Stimulated activated CD8-positive, alpha-beta memory T cell treated with anti-CD3 and anti-CD28 coated beads, Interleukin-4, amount 100 ng/mL, for 1 hour (primary cell): ENCODE measurements around the gene CXCL10.

Experiments
- DNase-seq, 2 donors: peaks; one replicate each; pipeline ENCODE4 v3.0.0-alpha.2; 2020; ENCODE audit warnings: low read depth in 2 of 2, low spot score in 1 of 2

The CXCL10 gene

DNA sequence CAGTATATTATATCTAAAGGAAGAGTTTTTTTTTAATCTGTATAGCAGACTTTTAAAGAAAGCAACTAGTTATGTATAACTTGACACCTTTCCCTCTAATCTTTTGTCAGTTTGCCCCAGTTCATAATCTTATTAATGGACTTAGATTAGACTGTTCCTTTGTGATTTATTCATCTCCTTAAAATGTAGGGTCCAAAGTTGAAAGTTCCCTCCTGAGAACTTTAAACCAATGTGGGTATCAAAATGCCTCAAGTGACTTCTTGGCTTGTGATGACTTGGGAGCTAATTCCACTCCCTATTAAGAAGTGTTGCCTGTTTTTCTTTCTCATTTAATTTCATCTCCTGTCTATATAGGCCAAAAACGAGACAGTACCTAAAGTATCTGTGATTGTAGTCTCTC, 26.2 kb downstream of the CXCL10 start:
- no peak for DNase-seq

DNA sequence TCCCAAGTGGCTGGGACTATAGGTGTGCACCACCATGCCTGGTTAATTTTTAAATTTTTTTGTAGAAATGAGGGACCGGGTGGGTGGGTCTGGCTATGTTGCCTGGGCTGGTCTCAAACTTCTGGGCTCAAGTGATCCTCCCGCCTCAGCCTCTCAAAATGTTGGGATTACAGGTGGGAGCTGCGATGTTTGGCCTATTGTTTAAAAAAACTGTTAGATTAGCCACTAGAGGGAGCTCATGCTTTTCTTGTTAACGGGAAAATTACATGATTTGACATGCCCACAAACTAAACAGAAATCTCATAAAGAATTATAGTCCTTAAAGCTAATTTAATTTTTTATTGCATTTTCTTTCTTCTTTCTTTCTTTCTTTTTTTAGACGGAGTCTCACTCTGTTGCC, 27.6 kb downstream of the CXCL10 start:
- DNase-seq: no peak

DNA sequence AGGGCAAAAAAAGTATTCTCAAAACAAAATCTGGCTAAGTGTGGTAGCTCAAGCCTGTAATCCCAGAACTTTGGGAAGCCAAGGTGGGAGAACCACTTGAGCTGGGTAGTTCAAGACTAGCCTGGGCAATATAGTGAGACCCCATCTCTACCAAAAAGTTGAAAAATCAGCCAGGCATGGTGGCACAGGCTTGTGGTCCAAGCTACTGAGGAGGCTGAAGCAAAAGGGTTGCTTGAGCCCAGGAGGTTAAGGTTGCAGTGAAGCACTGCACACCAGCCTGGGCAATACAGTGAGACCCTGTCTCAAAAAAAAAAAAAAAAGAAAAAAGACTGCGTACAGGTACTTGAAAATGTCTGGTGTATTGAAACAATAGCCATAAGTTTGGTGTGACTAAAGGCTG, 30.8 kb downstream of the CXCL10 start:
- DNase-seq: no peak

- no peak for DNase-seq
These were observed 33.3 kb downstream of the CXCL10 start for GRCh38 chr4:75989846-75990528.

GRCh38 chr4:75985116-75985515, 38.2 kb downstream of the CXCL10 start:
- DNase-seq: no peak

DNA sequence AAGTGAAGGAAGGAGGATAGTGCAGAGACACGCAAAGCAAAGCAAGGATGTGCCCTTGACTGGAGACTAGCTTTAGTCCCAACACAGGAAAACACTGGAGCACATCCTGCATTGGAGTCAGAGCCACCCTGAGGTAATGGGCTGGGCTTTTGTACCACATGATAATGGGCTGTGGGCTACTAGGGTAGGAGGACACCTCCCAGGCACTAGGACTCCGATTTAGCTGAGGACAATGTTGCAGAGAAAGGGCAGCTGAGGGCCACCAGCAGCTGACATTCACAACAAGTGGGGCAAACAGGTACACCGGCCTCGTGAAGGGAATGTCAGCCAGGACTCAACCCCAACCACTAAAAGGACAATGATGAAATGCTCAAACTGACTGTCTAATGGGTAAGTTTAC, 42.7 kb downstream of the CXCL10 start:
- no peak for DNase-seq

GRCh38 chr4:75976177-75976576, 47.1 kb downstream of the CXCL10 start:
- no peak for DNase-seq

DNA sequence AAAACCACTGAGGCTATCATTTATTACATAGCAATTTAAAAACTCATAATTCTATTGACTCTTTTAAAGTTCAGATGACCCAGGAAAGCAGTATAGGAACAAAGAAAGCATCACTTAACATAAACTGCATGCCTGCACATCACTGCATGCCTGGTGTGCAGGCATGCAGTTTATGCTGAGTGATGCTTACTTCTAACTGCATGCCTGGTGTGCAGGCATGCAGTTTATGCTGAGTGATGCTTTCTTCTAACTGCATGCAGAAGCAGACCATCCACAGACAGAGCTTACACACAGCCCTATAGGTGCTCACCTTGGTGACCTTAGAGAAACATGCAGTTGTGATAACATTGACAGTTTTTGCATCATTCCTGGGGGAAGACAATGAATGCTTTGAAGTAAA, 49.5 kb downstream of the CXCL10 start:
- DNase-seq: no peak
